GM23338 (cell line): ENCODE measurements around the gene EXO1. TPM values are rescaled to one million over a fixed set of nuclear protein-coding genes. Genes with fewer than 3 reads are reported as not detected.

Experiments
- ATAC-seq: fragments of 200-7000 bp; cut with Tn5 transposase; 3 replicates; pipeline ENCODE4 v1.9.1; 2020
- DNase-seq: peaks from one replicate; pipeline ENCODE4 v3.0.0-alpha.2; 2015; ENCODE audit warnings: low spot score
- H2AFZ ChIP-seq: fragments of 200-600 bp; sonication (generic); 2 replicates; pipeline ENCODE4 v1.8.0; 2016; ENCODE audit warnings: antibody characterized with exemption, mild to moderate bottlenecking, moderate library complexity
- H3F3A ChIP-seq: fragments of 200-600 bp; sonication (generic); replicated peaks from 2 replicates; pipeline ENCODE4 v1.8.0; 2017; ENCODE audit warnings: antibody characterized with exemption, mixed run types, low read depth
- H3K27ac ChIP-seq: fragments of 200-600 bp; sonication (generic); 2 replicates; pipeline ENCODE4 v1.6.1; 2016; ENCODE audit warnings: low read depth
- H3K27me3 ChIP-seq: fragments of 200-600 bp; sonication (generic); 2 replicates; pipeline ENCODE4 v1.8.0; 2016; ENCODE audit warnings: mild to moderate bottlenecking, mixed run types, moderate library complexity; ENCODE audit not compliant: insufficient read depth
- H3K36me3 ChIP-seq: fragments of 200-600 bp; sonication (generic); 2 replicates; pipeline ENCODE4 v1.8.0; 2016; ENCODE audit warnings: mild to moderate bottlenecking; ENCODE audit not compliant: insufficient read depth
- H3K4me1 ChIP-seq: fragments of 200-600 bp; sonication (generic); 2 replicates; pipeline ENCODE4 v1.8.0; 2016; ENCODE audit warnings: mild to moderate bottlenecking, moderate library complexity; ENCODE audit not compliant: insufficient read depth
- H3K4me2 ChIP-seq: fragments of 200-600 bp; sonication (generic); 2 replicates; pipeline ENCODE4 v1.7.1; 2017; ENCODE audit warnings: mixed run types
- H3K4me3 ChIP-seq: fragments of 200-600 bp; sonication (generic); 2 replicates; pipeline ENCODE4 v1.6.1; 2016; ENCODE audit warnings: mixed run types
- H3K79me2 ChIP-seq: fragments of 200-600 bp; sonication (generic); replicated peaks from 2 replicates; pipeline ENCODE4 v1.8.0; 2017; ENCODE audit warnings: mild to moderate bottlenecking; ENCODE audit not compliant: insufficient read depth
- H3K9me2 ChIP-seq: fragments of 200-600 bp; sonication (generic); 2 replicates; pipeline ENCODE4 v1.8.0; 2017; ENCODE audit not compliant: insufficient read depth
- H4K20me1 ChIP-seq: fragments of 200-600 bp; sonication (generic); replicated peaks from 2 replicates; pipeline ENCODE4 v1.8.0; 2017; ENCODE audit warnings: mild to moderate bottlenecking; ENCODE audit not compliant: insufficient read depth
- H3K27ac Mint-ChIP-seq: 2 replicates; pipeline ENCODE4 v1.8.0; 2020; ENCODE audit warnings: inconsistent platforms, mild to moderate bottlenecking, moderate library complexity, mixed read lengths
- H3K27me3 Mint-ChIP-seq: 3 replicates; pipeline ENCODE4 v1.8.0; 2022; ENCODE audit warnings: low read depth, mild to moderate bottlenecking, moderate library complexity, mixed read lengths, inconsistent platforms; ENCODE audit not compliant: insufficient read depth, poor library complexity
- H3K36me3 Mint-ChIP-seq: 3 replicates; pipeline ENCODE4 v1.8.0; 2021; ENCODE audit warnings: low read depth, mild to moderate bottlenecking, inconsistent platforms, moderate library complexity, mixed read lengths
- H3K4me1 Mint-ChIP-seq: 3 replicates; pipeline ENCODE4 v1.8.0; 2020; ENCODE audit warnings: mild to moderate bottlenecking, inconsistent platforms, mixed read lengths
- H3K4me3 Mint-ChIP-seq: 3 replicates; pipeline ENCODE4 v1.8.0; 2021; ENCODE audit warnings: moderate library complexity, mild to moderate bottlenecking, inconsistent platforms, mixed read lengths
- H3K9me3 Mint-ChIP-seq: 3 replicates; pipeline ENCODE4 v1.8.0; 2020; ENCODE audit warnings: moderate library complexity, mild to moderate bottlenecking, inconsistent platforms, mixed read lengths
- CREB1 ChIP-seq: fragments of 250-450 bp; sonication (Bioruptor Pico); IDR thresholded peaks from 2 replicates; pipeline ENCODE4 v1.5.0; 2020; ENCODE audit warnings: low read depth, mild to moderate bottlenecking, moderate library complexity
- CTCF ChIP-seq, 2 experiments: fragments of 200-600 bp in 1 of 2; sonication (generic) in 1 of 2; conservative IDR thresholded peaks; 2 replicates each; pipeline versions ENCODE4 v1.5.1 to v1.6.1; 2016 to 2017; ENCODE audit warnings: antibody characterized with exemption in 2 of 2, low read depth in 2 of 2, mild to moderate bottlenecking in 2 of 2, moderate library complexity in 1 of 2
- ETS1 ChIP-seq: IDR thresholded peaks from 2 replicates; pipeline ENCODE4 v1.6.1; 2016; ENCODE audit warnings: antibody characterized with exemption
- EZH2 ChIP-seq: fragments of 200-600 bp; sonication (generic); IDR thresholded peaks from one replicate; pipeline ENCODE4 v1.8.0; 2017; ENCODE audit warnings: antibody characterized with exemption, mild to moderate bottlenecking, low read depth; ENCODE audit not compliant: unreplicated experiment
- EZH2phosphoT487 ChIP-seq: fragments of 200-600 bp; sonication (generic); IDR thresholded peaks from one replicate; pipeline ENCODE4 v1.8.1; 2018; ENCODE audit warnings: antibody characterized with exemption; ENCODE audit not compliant: unreplicated experiment
- JUNB ChIP-seq: IDR thresholded peaks from one replicate; pipeline ENCODE4 v1.6.1; 2016; ENCODE audit warnings: antibody characterized with exemption; ENCODE audit not compliant: unreplicated experiment
- NANOG ChIP-seq: IDR thresholded peaks from 2 replicates; pipeline ENCODE4 v1.6.1; 2016; ENCODE audit warnings: antibody characterized with exemption, borderline replicate concordance
- POLR2AphosphoS5 ChIP-seq: IDR thresholded peaks from 2 replicates; pipeline ENCODE4 v1.6.1; 2016; ENCODE audit warnings: antibody characterized with exemption, low read depth
- REST ChIP-seq: IDR thresholded peaks from one replicate; pipeline ENCODE4 v1.6.1; 2018; ENCODE audit warnings: antibody characterized with exemption; ENCODE audit not compliant: unreplicated experiment
- STAT1 ChIP-seq: IDR thresholded peaks from one replicate; pipeline ENCODE4 v1.6.1; 2016; ENCODE audit warnings: antibody characterized with exemption; ENCODE audit not compliant: unreplicated experiment
- ZNF114 ChIP-seq: fragments of 250-450 bp; sonication (Bioruptor Pico); IDR thresholded peaks from 2 replicates; pipeline ENCODE4 v1.5.0; 2020; ENCODE audit warnings: mild to moderate bottlenecking, moderate library complexity
- ZNF331 ChIP-seq: fragments of 250-450 bp; sonication (Bioruptor Pico); IDR thresholded peaks from 2 replicates; pipeline ENCODE4 v1.5.0; 2020; ENCODE audit warnings: low read depth, mild to moderate bottlenecking, moderate library complexity
- polyA plus RNA-seq: library from polyadenylated mRNA; unstranded; fragments of >200 nt; fragmentation: Nextera tagmentation; extraction: Ambion mirVana; gene quantifications from 2 replicates; pipeline ENCODE4 v1.2.1, GENCODE V29; 2016
- total RNA-seq: library from RNA; depleted of rRNA; stranded (reverse); fragments of >200 nt; shearing (Covaris generic); gene quantifications from 2 replicates; pipeline ENCODE4 v1.2.3, GENCODE V29; 2014
- TF ChIP-seq, protein P1 (sequence below): fragments of 250-450 bp; sonication (Bioruptor Pico); IDR thresholded peaks from 2 replicates; pipeline ENCODE4 v1.5.0; 2020; ENCODE audit warnings: mild to moderate bottlenecking, moderate library complexity

Gene EXO1
- total and polyA plus RNA-seq, 2 experiments from 2014 or later, result 16.2 to 34.0 TPM

DNA sequence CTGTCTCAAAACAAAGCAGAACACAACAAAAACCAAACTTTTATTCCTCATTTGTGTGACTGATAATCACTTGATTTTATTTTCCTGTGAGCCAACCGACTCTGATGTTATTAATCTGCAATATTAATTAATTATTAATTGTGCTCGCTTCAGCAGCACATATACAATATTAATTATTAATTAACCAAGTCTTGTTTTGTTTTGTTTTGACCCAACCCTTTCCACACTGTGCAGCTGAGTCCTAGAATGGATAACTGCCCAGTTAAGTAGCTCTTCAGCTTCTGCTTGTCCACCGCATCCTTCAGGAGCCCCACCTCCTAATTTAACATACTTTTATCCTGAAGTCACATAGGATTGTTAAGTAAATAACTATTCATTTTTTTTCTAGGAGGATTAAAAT, 47.4 kb upstream of the EXO1 start (continued):
- no peak for TF ChIP-seq CTCF (conservative IDR thresholded peaks at IDR 0.05; ENCODE audit: low read depth in 2 of 2)
- TF ChIP-seq EZH2phosphoT487, result no peak

DNA sequence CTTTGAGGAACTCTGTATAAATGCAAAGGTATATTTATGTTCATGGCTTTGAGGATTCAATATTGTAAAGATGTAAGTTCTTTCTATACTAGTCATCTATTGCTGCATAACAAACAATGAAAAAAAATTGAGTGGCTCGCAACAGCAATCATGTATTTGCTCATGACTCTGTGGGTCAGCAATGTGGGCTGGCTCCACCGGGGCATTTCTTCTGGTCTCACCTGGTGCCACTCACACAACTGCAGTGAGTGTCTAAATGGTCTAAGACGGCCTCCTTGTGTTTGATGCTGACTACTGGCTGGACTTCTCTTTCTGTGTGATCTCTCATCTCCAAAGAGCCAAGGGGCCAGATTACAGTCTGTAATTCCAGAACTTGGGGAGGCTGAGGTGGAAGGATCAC, 45.1 kb upstream of the EXO1 start:
- Histone ChIP-seq H3K9me2 (no peaks in the 10 kb centered on the region), H3K27me3 (no peaks in the 10 kb centered on the region), H4K20me1 (no peaks in the 10 kb centered on the region), H3K27ac (no peak overlapping the region), H3K36me3 (no peaks in the 10 kb centered on the region), H2AFZ (peak overlapping the region; percentile 74; the same call in 1 of the 2 replicates), H3K4me3 (no peak overlapping the region), H3K79me2 (no peaks in the 10 kb centered on the region), H3F3A (no peaks in the 10 kb centered on the region), H3K4me2 (no peak overlapping the region), H3K4me1 (no peaks in the 10 kb centered on the region)
- no peaks in the 10 kb centered on the region for H3K36me3 Mint-ChIP-seq
- H3K27ac Mint-ChIP-seq, result no peak overlapping the region
- no peak overlapping the region for H3K4me3 Mint-ChIP-seq
- ATAC-seq, result no peak
- H3K27me3 Mint-ChIP-seq, result no peaks in the 10 kb centered on the region
- H3K4me1 Mint-ChIP-seq, result no peaks in the 10 kb centered on the region
- no peaks in the 10 kb centered on the region for H3K9me3 Mint-ChIP-seq
- no peak for DNase-seq
- TF ChIP-seq ZNF114 (CRISPR knock-in tag), result no peak
- TF ChIP-seq ZNF331 (CRISPR knock-in tag), result no peak
- TF ChIP-seq JUNB, result no peak
- no peak for TF ChIP-seq ETS1
- no peak for TF ChIP-seq NANOG
- TF ChIP-seq CREB1 (CRISPR knock-in tag), result no peak
- TF ChIP-seq, protein P1, sequence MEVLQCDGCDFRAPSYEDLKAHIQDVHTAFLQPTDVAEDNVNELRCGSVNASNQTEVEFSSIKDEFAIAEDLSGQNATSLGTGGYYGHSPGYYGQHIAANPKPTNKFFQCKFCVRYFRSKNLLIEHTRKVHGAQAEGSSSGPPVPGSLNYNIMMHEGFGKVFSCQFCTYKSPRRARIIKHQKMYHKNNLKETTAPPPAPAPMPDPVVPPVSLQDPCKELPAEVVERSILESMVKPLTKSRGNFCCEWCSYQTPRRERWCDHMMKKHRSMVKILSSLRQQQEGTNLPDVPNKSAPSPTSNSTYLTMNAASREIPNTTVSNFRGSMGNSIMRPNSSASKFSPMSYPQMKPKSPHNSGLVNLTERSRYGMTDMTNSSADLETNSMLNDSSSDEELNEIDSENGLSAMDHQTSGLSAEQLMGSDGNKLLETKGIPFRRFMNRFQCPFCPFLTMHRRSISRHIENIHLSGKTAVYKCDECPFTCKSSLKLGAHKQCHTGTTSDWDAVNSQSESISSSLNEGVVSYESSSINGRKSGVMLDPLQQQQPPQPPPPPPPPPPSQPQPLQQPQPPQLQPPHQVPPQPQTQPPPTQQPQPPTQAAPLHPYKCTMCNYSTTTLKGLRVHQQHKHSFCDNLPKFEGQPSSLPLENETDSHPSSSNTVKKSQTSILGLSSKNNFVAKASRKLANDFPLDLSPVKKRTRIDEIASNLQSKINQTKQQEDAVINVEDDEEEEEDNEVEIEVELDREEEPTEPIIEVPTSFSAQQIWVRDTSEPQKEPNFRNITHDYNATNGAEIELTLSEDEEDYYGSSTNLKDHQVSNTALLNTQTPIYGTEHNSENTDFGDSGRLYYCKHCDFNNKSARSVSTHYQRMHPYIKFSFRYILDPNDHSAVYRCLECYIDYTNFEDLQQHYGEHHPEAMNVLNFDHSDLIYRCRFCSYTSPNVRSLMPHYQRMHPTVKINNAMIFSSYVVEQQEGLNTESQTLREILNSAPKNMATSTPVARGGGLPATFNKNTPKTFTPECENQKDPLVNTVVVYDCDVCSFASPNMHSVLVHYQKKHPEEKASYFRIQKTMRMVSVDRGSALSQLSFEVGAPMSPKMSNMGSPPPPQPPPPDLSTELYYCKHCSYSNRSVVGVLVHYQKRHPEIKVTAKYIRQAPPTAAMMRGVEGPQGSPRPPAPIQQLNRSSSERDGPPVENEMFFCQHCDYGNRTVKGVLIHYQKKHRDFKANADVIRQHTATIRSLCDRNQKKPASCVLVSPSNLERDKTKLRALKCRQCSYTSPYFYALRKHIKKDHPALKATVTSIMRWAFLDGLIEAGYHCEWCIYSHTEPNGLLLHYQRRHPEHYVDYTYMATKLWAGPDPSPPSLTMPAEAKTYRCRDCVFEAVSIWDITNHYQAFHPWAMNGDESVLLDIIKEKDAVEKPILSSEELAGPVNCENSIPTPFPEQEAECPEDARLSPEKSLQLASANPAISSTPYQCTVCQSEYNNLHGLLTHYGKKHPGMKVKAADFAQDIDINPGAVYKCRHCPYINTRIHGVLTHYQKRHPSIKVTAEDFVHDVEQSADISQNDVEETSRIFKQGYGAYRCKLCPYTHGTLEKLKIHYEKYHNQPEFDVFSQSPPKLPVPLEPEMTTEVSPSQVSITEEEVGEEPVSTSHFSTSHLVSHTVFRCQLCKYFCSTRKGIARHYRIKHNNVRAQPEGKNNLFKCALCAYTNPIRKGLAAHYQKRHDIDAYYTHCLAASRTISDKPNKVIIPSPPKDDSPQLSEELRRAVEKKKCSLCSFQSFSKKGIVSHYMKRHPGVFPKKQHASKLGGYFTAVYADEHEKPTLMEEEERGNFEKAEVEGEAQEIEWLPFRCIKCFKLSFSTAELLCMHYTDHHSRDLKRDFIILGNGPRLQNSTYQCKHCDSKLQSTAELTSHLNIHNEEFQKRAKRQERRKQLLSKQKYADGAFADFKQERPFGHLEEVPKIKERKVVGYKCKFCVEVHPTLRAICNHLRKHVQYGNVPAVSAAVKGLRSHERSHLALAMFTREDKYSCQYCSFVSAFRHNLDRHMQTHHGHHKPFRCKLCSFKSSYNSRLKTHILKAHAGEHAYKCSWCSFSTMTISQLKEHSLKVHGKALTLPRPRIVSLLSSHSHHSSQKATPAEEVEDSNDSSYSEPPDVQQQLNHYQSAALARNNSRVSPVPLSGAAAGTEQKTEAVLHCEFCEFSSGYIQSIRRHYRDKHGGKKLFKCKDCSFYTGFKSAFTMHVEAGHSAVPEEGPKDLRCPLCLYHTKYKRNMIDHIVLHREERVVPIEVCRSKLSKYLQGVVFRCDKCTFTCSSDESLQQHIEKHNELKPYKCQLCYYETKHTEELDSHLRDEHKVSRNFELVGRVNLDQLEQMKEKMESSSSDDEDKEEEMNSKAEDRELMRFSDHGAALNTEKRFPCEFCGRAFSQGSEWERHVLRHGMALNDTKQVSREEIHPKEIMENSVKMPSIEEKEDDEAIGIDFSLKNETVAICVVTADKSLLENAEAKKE (CRISPR knock-in tag), result no peak
- TF ChIP-seq STAT1, result no peak
- TF ChIP-seq EZH2, result no peak
- TF ChIP-seq REST, result no peak
- no peak for TF ChIP-seq EZH2phosphoT487
- no peak for TF ChIP-seq POLR2AphosphoS5
